NB4 (cell line): ENCODE results near the gene BIRC6.
"Not testable (repeated sequence)": the region's sequence is repeated elsewhere in the genome, so short reads cannot be mapped to it uniquely, and the experiment has no call there.

Source experiments
- CTCF ChIP-seq: IDR thresholded peaks from one replicate; pipeline ENCODE4 v1.5.1; 2012; ENCODE audit warnings: low read depth, low read length
- MAX ChIP-seq: IDR thresholded peaks from 2 replicates; pipeline ENCODE4 v1.6.1; 2011; ENCODE audit warnings: low read depth, low read length

- not testable (repeated sequence) for TF ChIP-seq MAX, CTCF
These were observed 28.1 kb upstream of the BIRC6 start for GRCh38 chr2:32328679-32329078.
